SU-DHL-6 (cell line): Measurements from ENCODE around the gene ARNT2.

Source experiments
- H2AFZ ChIP-seq: fragments of 200-600 bp; sonication (generic); 2 replicates; pipeline ENCODE4 v1.6.1; 2014; ENCODE audit warnings: low read depth, mild to moderate bottlenecking, moderate library complexity, mixed read lengths, antibody characterized with exemption, low read length; ENCODE audit not compliant: severe bottlenecking
- H3F3A ChIP-seq: fragments of 200-600 bp; shearing (Covaris generic); 2 replicates; pipeline ENCODE4 v1.6.0; 2016; ENCODE audit warnings: antibody characterized with exemption, mild to moderate bottlenecking; ENCODE audit not compliant: insufficient read depth
- H3K27ac ChIP-seq: fragments of 200-600 bp; sonication (generic); 2 replicates; pipeline ENCODE4 v1.5.1; 2016; ENCODE audit warnings: low read depth, mild to moderate bottlenecking, low read length, moderate library complexity, mixed read lengths
- H3K27me3 ChIP-seq: fragments of 200-600 bp; sonication (generic), shearing (Covaris generic); 2 replicates; pipeline ENCODE4 v1.6.0; 2014; ENCODE audit warnings: mild to moderate bottlenecking, low read length
- H3K36me3 ChIP-seq: fragments of 200-600 bp; sonication (generic); 2 replicates; pipeline ENCODE4 v1.6.1; 2014; ENCODE audit warnings: mild to moderate bottlenecking, low read length, mixed read lengths
- H3K4me2 ChIP-seq: fragments of 300-600, 200-600 bp; shearing (Covaris generic), sonication (generic); 2 replicates; pipeline ENCODE4 v1.6.0; 2014; ENCODE audit warnings: low read length, low read depth, mild to moderate bottlenecking; ENCODE audit not compliant: poor library complexity, severe bottlenecking
- H3K4me3 ChIP-seq: fragments of 200-600 bp; sonication (generic); 2 replicates; pipeline ENCODE4 v1.5.1; 2014; ENCODE audit warnings: antibody characterized with exemption, low read length, mild to moderate bottlenecking, mixed read lengths; ENCODE audit not compliant: insufficient read depth, poor library complexity, severe bottlenecking
- H3K79me2 ChIP-seq: fragments of 200-600 bp; sonication (generic); 2 replicates; pipeline ENCODE4 v1.6.1; 2014; ENCODE audit warnings: mild to moderate bottlenecking, low read length, moderate library complexity; ENCODE audit not compliant: insufficient read depth
- H3K9ac ChIP-seq: fragments of 200-600 bp; sonication (generic); 2 replicates; pipeline ENCODE4 v1.7.0; 2014; ENCODE audit warnings: mild to moderate bottlenecking, low read length
- H3K9me2 ChIP-seq: fragments of 200-600 bp; sonication (generic); replicated peaks from 2 replicates; pipeline ENCODE4 v1.6.1; 2014; ENCODE audit warnings: low read length; ENCODE audit not compliant: insufficient read depth
- H3K9me3 ChIP-seq: fragments of 200-600 bp; sonication (generic); 2 replicates; pipeline ENCODE4 v1.6.1; 2014; ENCODE audit warnings: low read length, mixed read lengths; ENCODE audit not compliant: insufficient read depth
- H4K20me1 ChIP-seq: fragments of 200-600 bp; sonication (generic); 2 replicates; pipeline ENCODE4 v1.6.1; 2014; ENCODE audit warnings: low read depth, mild to moderate bottlenecking, antibody characterized with exemption, low read length, moderate library complexity, mixed read lengths
- EZH2phosphoT487 ChIP-seq: fragments of 200-600 bp; sonication (generic), shearing (Covaris generic); conservative IDR thresholded peaks from 2 replicates; pipeline ENCODE4 v1.6.1; 2018; ENCODE audit warnings: mild to moderate bottlenecking, antibody characterized with exemption, low read length, moderate library complexity, mixed read lengths
- TF ChIP-seq, protein P1 (sequence below): fragments of 200-600 bp; sonication (generic); IDR thresholded peaks from one replicate; pipeline ENCODE4 v1.5.1; 2017; ENCODE audit warnings: antibody characterized with exemption, mild to moderate bottlenecking, low read length, moderate library complexity; ENCODE audit not compliant: insufficient read depth, poor library complexity, severe bottlenecking

The ARNT2 gene

DNA sequence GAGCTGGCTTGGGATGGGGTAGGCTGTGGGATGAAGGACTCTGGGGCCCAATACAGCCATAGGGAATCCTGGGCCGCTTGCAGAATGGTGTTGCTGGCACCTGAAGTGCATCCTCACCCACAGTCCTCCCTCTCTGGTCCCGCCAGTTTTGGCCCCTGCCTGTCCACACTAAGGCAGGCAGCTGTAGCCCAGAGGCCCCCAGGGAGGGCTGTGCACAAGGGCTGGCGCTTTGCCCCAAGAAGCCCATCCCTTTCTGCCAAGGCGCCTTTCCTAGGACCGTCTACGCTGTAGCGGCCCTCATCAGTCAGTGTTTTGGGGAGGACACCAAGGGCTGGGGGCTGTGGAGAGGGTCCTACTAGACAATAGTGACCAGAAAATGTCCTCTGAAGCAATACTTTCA lies 174.7 kb downstream of the ARNT2 start:
- H4K20me1 ChIP-seq, result no peaks in the 10 kb centered on the region
- no peak overlapping the region for H3K4me3 ChIP-seq
- H3K9me3 ChIP-seq, result no peaks in the 10 kb centered on the region
- no peaks in the 10 kb centered on the region for H3F3A ChIP-seq
- no peak overlapping the region for H3K4me2 ChIP-seq
- TF ChIP-seq, protein P1, sequence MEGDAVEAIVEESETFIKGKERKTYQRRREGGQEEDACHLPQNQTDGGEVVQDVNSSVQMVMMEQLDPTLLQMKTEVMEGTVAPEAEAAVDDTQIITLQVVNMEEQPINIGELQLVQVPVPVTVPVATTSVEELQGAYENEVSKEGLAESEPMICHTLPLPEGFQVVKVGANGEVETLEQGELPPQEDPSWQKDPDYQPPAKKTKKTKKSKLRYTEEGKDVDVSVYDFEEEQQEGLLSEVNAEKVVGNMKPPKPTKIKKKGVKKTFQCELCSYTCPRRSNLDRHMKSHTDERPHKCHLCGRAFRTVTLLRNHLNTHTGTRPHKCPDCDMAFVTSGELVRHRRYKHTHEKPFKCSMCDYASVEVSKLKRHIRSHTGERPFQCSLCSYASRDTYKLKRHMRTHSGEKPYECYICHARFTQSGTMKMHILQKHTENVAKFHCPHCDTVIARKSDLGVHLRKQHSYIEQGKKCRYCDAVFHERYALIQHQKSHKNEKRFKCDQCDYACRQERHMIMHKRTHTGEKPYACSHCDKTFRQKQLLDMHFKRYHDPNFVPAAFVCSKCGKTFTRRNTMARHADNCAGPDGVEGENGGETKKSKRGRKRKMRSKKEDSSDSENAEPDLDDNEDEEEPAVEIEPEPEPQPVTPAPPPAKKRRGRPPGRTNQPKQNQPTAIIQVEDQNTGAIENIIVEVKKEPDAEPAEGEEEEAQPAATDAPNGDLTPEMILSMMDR, result no peak
- no peak for TF ChIP-seq EZH2phosphoT487
- no peak overlapping the region for H2AFZ ChIP-seq
- no peaks in the 10 kb centered on the region for H3K79me2 ChIP-seq
- no peak overlapping the region for H3K9ac ChIP-seq
- no peaks in the 10 kb centered on the region for H3K9me2 ChIP-seq
- H3K27ac ChIP-seq, result no peak overlapping the region
- H3K36me3 ChIP-seq, result no peaks in the 10 kb centered on the region
- H3K27me3 ChIP-seq, result no peaks in the 10 kb centered on the region

DNA sequence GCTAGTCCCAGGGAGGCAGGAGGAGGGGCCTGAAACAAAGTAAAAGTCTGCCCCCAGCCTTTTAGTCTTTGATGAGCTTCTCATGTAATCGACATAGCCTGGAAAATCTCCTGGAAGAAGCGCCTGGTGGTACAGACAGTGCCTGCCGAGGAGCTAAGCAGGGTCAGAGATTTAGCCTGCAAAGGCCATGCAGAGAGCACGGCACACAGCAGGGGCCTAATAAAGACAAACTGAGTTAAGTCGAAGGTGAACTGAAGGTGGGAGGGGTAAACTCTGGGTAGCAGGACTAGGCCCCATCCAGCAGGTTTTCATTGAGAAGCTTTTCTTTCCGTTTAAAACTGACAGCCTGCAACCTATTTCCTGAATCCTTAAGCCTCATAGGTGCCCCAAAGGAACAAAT lies 175.4 kb downstream of the ARNT2 start:
- no peak overlapping the region for H3K27ac ChIP-seq
- no peak overlapping the region for H3K9ac ChIP-seq
- no peak overlapping the region for H3K4me2 ChIP-seq
- no peaks in the 10 kb centered on the region for H3F3A ChIP-seq
- no peaks in the 10 kb centered on the region for H4K20me1 ChIP-seq
- H3K9me2 ChIP-seq, result no peaks in the 10 kb centered on the region
- no peak overlapping the region for H2AFZ ChIP-seq
- H3K36me3 ChIP-seq, result no peaks in the 10 kb centered on the region
- no peaks in the 10 kb centered on the region for H3K9me3 ChIP-seq
- TF ChIP-seq, protein P1, result no peak
- TF ChIP-seq EZH2phosphoT487, result no peak
- H3K4me3 ChIP-seq, result no peak overlapping the region
- no peaks in the 10 kb centered on the region for H3K27me3 ChIP-seq
- no peaks in the 10 kb centered on the region for H3K79me2 ChIP-seq

DNA sequence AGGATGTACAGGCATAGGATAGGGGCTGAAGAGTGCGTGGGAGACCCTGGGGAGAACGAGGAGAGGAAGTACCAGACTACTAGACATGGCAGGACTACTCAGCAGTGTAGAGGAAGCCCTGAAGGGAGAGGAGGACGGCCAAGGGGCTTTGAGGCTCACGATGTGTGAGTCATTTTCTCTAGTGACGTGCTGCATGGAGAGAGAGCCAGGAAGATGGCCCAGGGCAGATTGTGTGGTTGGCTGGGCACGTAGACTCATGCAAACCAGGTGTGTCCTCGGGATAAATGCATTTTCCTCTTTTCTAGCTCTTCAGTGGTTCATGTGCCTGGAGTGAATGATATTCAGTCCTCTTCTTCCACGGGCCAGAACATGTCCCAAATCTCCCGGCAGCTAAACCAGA lies 175.9 kb downstream of the ARNT2 start:
- H3K27ac ChIP-seq, result no peak overlapping the region
- no peaks in the 10 kb centered on the region for H3K9me2 ChIP-seq
- H3K4me3 ChIP-seq, result no peak overlapping the region
- TF ChIP-seq, protein P1, result no peak
- TF ChIP-seq EZH2phosphoT487, result no peak
- no peak overlapping the region for H3K9ac ChIP-seq
- no peaks in the 10 kb centered on the region for H3K9me3 ChIP-seq
- H2AFZ ChIP-seq, result no peak overlapping the region
- H3K36me3 ChIP-seq, result no peaks in the 10 kb centered on the region
- no peaks in the 10 kb centered on the region for H3K79me2 ChIP-seq
- H4K20me1 ChIP-seq, result no peaks in the 10 kb centered on the region
- H3K4me2 ChIP-seq, result no peak overlapping the region
- no peaks in the 10 kb centered on the region for H3K27me3 ChIP-seq
- no peaks in the 10 kb centered on the region for H3F3A ChIP-seq
